ENCODE measurements around the gene VWA3B. TPM values are rescaled to one million over a fixed set of nuclear protein-coding genes. Genes with fewer than 3 reads are reported as not detected.

Gene VWA3B
- total and polyA plus RNA-seq, 2 of the 4 experiments (the other 2 are of a cell fraction) = not detected

DNA sequence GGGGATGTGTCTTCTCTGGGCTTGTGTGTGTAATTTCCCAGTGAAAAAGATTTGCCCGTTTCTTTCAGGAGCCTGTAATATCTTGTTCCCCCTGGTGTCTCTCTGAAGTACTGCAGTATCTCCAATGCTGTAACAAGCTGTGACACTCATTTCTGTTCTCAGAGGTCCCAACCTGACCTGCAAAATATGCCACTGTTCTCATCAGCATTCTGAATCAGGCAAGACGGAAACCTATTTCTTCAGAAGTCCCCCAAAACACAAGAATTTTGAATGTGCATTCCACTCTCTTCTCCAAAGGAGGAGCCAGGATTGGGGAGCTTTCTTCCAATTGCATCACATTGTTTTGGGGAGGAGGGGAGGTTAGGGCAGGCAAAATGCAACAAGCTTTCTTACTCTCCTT lies 182.3 kb downstream of the VWA3B start:
- H3K4me2 ChIP-seq (ENCODE audit: low read depth, low read length) = no peak overlapping the region
- H3K9me3 ChIP-seq (ENCODE audit: control insufficient read depth, insufficient read depth, low read length) = no peaks in the 10 kb centered on the region
- H2BK5ac ChIP-seq (ENCODE audit: low read depth, low read length, poor library complexity, severe bottlenecking) = no peak overlapping the region
- DNase-seq (peak; percentile 63), ATAC-seq (ENCODE audit: low read depth) (peak; percentile 95)
- intact Hi-C loops (cut with micrococcal nuclease) (loop anchor here (1.0 kb wide), 3 partner anchors 463 to 569 kb away; no protein-coding TSS in a partner anchor), dilution Hi-C loops (cut with HindIII; ENCODE audit: low sequenced_read_pairs, unreplicated experiment) (no loop called here), in situ Hi-C loops (cut with MboI; ENCODE audit: low sequenced_read_pairs) (no loop called here)
- H3K27me3 ChIP-seq (ENCODE audit: control insufficient read depth, insufficient read depth, low read length) = peaks cover 6% of the 10 kb centered on the region
- no peaks in the 10 kb centered on the region for H3K79me1 ChIP-seq (ENCODE audit: low read depth in 1 of 2, low read length in 2 of 2)
- no peak overlapping the region for H3K4me3 ChIP-seq (ENCODE audit: insufficient read depth, low read depth, low read length)
- H2AK9ac ChIP-seq (replicated peaks; ENCODE audit: low read depth, low read length, poor library complexity) = no peak overlapping the region
- no peak overlapping the region for H2BK120ac ChIP-seq (ENCODE audit: low read depth, low read length)
- H3K27ac ChIP-seq (ENCODE audit: insufficient read depth, low read length) = no peak overlapping the region
- POLR2A ChIA-PET (ENCODE audit: unreplicated experiment) = no interaction called here
- no peak overlapping the region for H2BK20ac ChIP-seq (ENCODE audit: low read depth, low read length)
- no TSS peak for BruUV-seq (replicated peaks)
- WGBS, 2 experiments (ENCODE audit: extremely low coverage in 2 of 2, insufficient read length in 1 of 2) = 0% methylated on average over 1 of the region's 2 CpGs; no CpG with 5 or more reads in 1 of the 2 experiments
- H3K18ac ChIP-seq (ENCODE audit: low read depth, low read length) = no peak overlapping the region
- H2BK15ac ChIP-seq (ENCODE audit: low read depth, low read length) = no peak overlapping the region
- no peak overlapping the region for H3K14ac ChIP-seq (replicated peaks; ENCODE audit: low read depth, low read length)
- no peak overlapping the region for H4K5ac ChIP-seq (ENCODE audit: low read depth, low read length)
- no peak overlapping the region for H3K4ac ChIP-seq (ENCODE audit: low read depth, low read length)
- no peak overlapping the region for H4K8ac ChIP-seq (ENCODE audit: low read depth in 2 of 2, low read length in 2 of 2)
- no peak overlapping the region for H3K23ac ChIP-seq (ENCODE audit: low read depth, low read length)
- no peak overlapping the region for H2AK5ac ChIP-seq (ENCODE audit: low read depth, low read length)
- H3K9ac ChIP-seq (ENCODE audit: low read depth, low read length) = no peak overlapping the region
- no peaks in the 10 kb centered on the region for H3K36me3 ChIP-seq (ENCODE audit: control insufficient read depth, insufficient read depth, low read length)
- H3K4me1 ChIP-seq (ENCODE audit: control insufficient read depth, insufficient read depth, low read length) = no peaks in the 10 kb centered on the region
- H2AFZ ChIP-seq (replicated peaks; ENCODE audit: low read length, poor library complexity) = no peak overlapping the region
- CTCF ChIA-PET = interaction anchor here (0.6 to 2.2 kb wide), 17 partner anchors 11 to 569 kb away, joined by 3 to 12 read pairs (median 3); no protein-coding TSS in a partner anchor
- no peaks in the 10 kb centered on the region for H4K20me1 ChIP-seq (ENCODE audit: insufficient read depth, low read length)
- no peak overlapping the region for H4K91ac ChIP-seq (ENCODE audit: insufficient read depth, low read depth, low read length)
- H3K56ac ChIP-seq (ENCODE audit: extremely low read depth, insufficient read depth, low read length) = no peak overlapping the region
- peak; percentile 74 for TF ChIP-seq SMC3 (IDR thresholded peaks at IDR 0.05; ENCODE audit: low read depth, low read length)
- no peak for TF ChIP-seq RCOR1 (IDR thresholded peaks at IDR 0.05; ENCODE audit: insufficient replicate concordance, low read length)
- no peak for TF ChIP-seq MAZ (IDR thresholded peaks at IDR 0.05; ENCODE audit: borderline replicate concordance, low read depth, low read length)
- TF ChIP-seq, protein P1, sequence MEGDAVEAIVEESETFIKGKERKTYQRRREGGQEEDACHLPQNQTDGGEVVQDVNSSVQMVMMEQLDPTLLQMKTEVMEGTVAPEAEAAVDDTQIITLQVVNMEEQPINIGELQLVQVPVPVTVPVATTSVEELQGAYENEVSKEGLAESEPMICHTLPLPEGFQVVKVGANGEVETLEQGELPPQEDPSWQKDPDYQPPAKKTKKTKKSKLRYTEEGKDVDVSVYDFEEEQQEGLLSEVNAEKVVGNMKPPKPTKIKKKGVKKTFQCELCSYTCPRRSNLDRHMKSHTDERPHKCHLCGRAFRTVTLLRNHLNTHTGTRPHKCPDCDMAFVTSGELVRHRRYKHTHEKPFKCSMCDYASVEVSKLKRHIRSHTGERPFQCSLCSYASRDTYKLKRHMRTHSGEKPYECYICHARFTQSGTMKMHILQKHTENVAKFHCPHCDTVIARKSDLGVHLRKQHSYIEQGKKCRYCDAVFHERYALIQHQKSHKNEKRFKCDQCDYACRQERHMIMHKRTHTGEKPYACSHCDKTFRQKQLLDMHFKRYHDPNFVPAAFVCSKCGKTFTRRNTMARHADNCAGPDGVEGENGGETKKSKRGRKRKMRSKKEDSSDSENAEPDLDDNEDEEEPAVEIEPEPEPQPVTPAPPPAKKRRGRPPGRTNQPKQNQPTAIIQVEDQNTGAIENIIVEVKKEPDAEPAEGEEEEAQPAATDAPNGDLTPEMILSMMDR (conservative IDR thresholded peaks at IDR 0.05; ENCODE audit: low read depth, low read length) = peak; percentile 67
- TF ChIP-seq, protein P2, sequence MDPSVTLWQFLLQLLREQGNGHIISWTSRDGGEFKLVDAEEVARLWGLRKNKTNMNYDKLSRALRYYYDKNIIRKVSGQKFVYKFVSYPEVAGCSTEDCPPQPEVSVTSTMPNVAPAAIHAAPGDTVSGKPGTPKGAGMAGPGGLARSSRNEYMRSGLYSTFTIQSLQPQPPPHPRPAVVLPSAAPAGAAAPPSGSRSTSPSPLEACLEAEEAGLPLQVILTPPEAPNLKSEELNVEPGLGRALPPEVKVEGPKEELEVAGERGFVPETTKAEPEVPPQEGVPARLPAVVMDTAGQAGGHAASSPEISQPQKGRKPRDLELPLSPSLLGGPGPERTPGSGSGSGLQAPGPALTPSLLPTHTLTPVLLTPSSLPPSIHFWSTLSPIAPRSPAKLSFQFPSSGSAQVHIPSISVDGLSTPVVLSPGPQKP (IDR thresholded peaks at IDR 0.05; ENCODE audit: borderline replicate concordance, low read depth, low read length) = no peak
- no peak for TF ChIP-seq CHD1 (IDR thresholded peaks at IDR 0.05; ENCODE audit: low read depth, low read length)
- TF ChIP-seq MAFK (IDR thresholded peaks at IDR 0.05; ENCODE audit: low read depth, low read length) = no peak
- TF ChIP-seq RFX5 (IDR thresholded peaks at IDR 0.05; ENCODE audit: low read depth, low read length) = no peak
- peak; percentile 71 for TF ChIP-seq RAD21 (IDR thresholded peaks at IDR 0.05; ENCODE audit: low read length)
- peak; percentile 51; the same call in 1 of the 2 replicates for TF ChIP-seq CEBPB (IDR thresholded peaks at IDR 0.05; ENCODE audit: low read depth, low read length)
- H3K9me1 ChIP-seq (ENCODE audit: insufficient read depth, low read length) = no peaks in the 10 kb centered on the region

All from IMR-90 (cell line).